Lung (tissue), 12 donors: ENCODE data around the gene RAVER1. TPM values are rescaled to one million over a fixed set of nuclear protein-coding genes. Genes with fewer than 3 reads are reported as not detected.

ENCODE experiments used
- ATAC-seq: fragments of 200-7000 bp; cut with Tn5 transposase; one replicate; pipeline ENCODE4 v1.9.1; 2020; ENCODE audit warnings: moderate number of reproducible peaks; ENCODE audit not compliant: insufficient read depth, low FRiP score
- DNase-seq, 3 donors: peaks; one replicate each; pipeline ENCODE4 v3.0.0-alpha.2; 2013 to 2017
- H3K27ac ChIP-seq, 2 donors: one replicate each; pipeline ENCODE4 v1.5.1; 2013; ENCODE audit warnings: mild to moderate bottlenecking in 2 of 2, moderate library complexity in 2 of 2, control low read depth in 1 of 2, inconsistent platforms in 1 of 2, low read depth in 1 of 2, low read length in 1 of 2
- H3K27me3 ChIP-seq, 3 donors: one replicate each; pipeline ENCODE4 v1.5.1; 2013; ENCODE audit warnings: low read length in 2 of 3; ENCODE audit not compliant: control insufficient read depth in 3 of 3, insufficient read depth in 3 of 3
- H3K36me3 ChIP-seq, 4 donors: one replicate each; pipeline ENCODE4 v1.5.1; 2013; ENCODE audit warnings: low read length in 4 of 4, mild to moderate bottlenecking in 1 of 4, moderate library complexity in 1 of 4; ENCODE audit not compliant: control insufficient read depth in 4 of 4, insufficient read depth in 4 of 4
- H3K4me1 ChIP-seq, 5 donors: one replicate each; pipeline ENCODE4 v1.5.1; 2013; ENCODE audit warnings: low read length in 5 of 5, mild to moderate bottlenecking in 2 of 5, moderate library complexity in 1 of 5; ENCODE audit not compliant: control insufficient read depth in 5 of 5, insufficient read depth in 5 of 5
- H3K4me3 ChIP-seq: one replicate; pipeline ENCODE4 v1.5.1; 2013; ENCODE audit warnings: mild to moderate bottlenecking, control low read depth, moderate library complexity
- H3K9ac ChIP-seq, 2 donors: one replicate each; pipeline ENCODE4 v1.5.1; 2013; ENCODE audit warnings: low read length in 2 of 2, control low read depth in 1 of 2; ENCODE audit not compliant: insufficient read depth in 1 of 2
- H3K9me3 ChIP-seq, 4 donors: one replicate each; pipeline ENCODE4 v1.5.1; 2013; ENCODE audit warnings: low read length in 3 of 4, mild to moderate bottlenecking in 1 of 4, moderate library complexity in 1 of 4; ENCODE audit not compliant: control insufficient read depth in 4 of 4, insufficient read depth in 3 of 4
- CTCF ChIP-seq: IDR thresholded peaks from 2 replicates; pipeline ENCODE4 v1.5.1; 2012; ENCODE audit warnings: mild to moderate bottlenecking; ENCODE audit errors: control extremely low read depth, extremely low read depth
- WGBS, 2 donors: extraction: QIAGEN DNeasy Blood & Tissue Kit; methylation state at CpG; one replicate each; pipeline ENCODE4 v1.1.7; 2013; 5-methylcytosine and 5-hydroxymethylcytosine counted together
- polyA plus RNA-seq, 2 donors: library from polyadenylated mRNA; stranded (reverse); fragments of 200-250 nt; gene quantifications; one replicate each; pipeline ENCODE4 v1.2.1, GENCODE V29; 2013
- total RNA-seq, 2 donors: library from RNA; depleted of rRNA in 1 of 2; stranded (reverse); fragments of >200 nt in 1 of 2; gene quantifications; one replicate each; pipeline ENCODE4 v1.2.1, GENCODE V29; 2014 to 2021
- donor health status: control.
- donor health status: control.
- donor health status: Bipolar disorder and iron deficiency.
- donor health status: healthy.
- donor health status: DM: yes; HTN: yes; CAD: no.

RAVER1 gene
- total and polyA plus RNA-seq, 4 donors: 10.5 to 46.1 (median 19.4) TPM

GRCh38 chr19:10294368-10294697 lies 39.0 kb downstream of the RAVER1 start:
- peaks cover 0 to 61% (median 24%) of the 10 kb centered on the region in 3 donors for H3K27me3 ChIP-seq
- no peak overlapping the region for H3K27ac ChIP-seq
- ATAC-seq: no peak
- WGBS, 2 donors: 18 to 52% methylated on average over 25 of the region's 25 CpGs
- H3K4me1 ChIP-seq: peaks cover 0 to 42% (median 16%) of the 10 kb centered on the region in 5 donors
- no peak overlapping the region for H3K4me3 ChIP-seq
- H3K9me3 ChIP-seq: peaks cover 0 to 7% (median 0%) of the 10 kb centered on the region in 4 donors
- no peak for DNase-seq
- no peak overlapping the region for H3K9ac ChIP-seq
- no peak for TF ChIP-seq CTCF
- H3K36me3 ChIP-seq: peaks cover 0 to 5% (median 0%) of the 10 kb centered on the region in 4 donors

- Histone ChIP-seq H3K4me3 (no peak overlapping the region), H3K27me3 (peaks cover 0 to 63% (median 24%) of the 10 kb centered on the region in 3 donors), H3K9ac (no peak overlapping the region), H3K27ac (no peak overlapping the region), H3K36me3 (peaks cover 0 to 5% (median 0%) of the 10 kb centered on the region in 4 donors), H3K4me1 (peaks cover 0 to 48% (median 18%) of the 10 kb centered on the region in 5 donors), H3K9me3 (peaks cover 0 to 7% (median 0%) of the 10 kb centered on the region in 4 donors)
- WGBS, 2 donors: 29 to 46% methylated on average over 49 of the region's 49 CpGs
- no peak for TF ChIP-seq CTCF
- DNase-seq (no peak), ATAC-seq (no peak)
Observed at GRCh38 chr19:10293637-10294367, 39.5 kb downstream of the RAVER1 start.

GRCh38 chr19:10292789-10293636 lies 40.3 kb downstream of the RAVER1 start:
- H3K27ac ChIP-seq: peak overlapping the region in 1 of 2 donors; percentile 30
- H3K36me3 ChIP-seq: peaks cover 0 to 5% (median 0%) of the 10 kb centered on the region in 4 donors
- H3K4me1 ChIP-seq: peaks cover 0 to 55% (median 19%) of the 10 kb centered on the region in 5 donors
- H3K27me3 ChIP-seq: peaks cover 0 to 63% (median 24%) of the 10 kb centered on the region in 3 donors
- H3K4me3 ChIP-seq: no peak overlapping the region
- H3K9ac ChIP-seq: no peak overlapping the region
- ATAC-seq: no peak
- H3K9me3 ChIP-seq: peaks cover 0 to 7% (median 0%) of the 10 kb centered on the region in 4 donors
- WGBS, 2 donors: 22 to 31% methylated on average over 55 to 56 of the region's 56 CpGs
- peak in 1 of 3 donors; percentile 11 for DNase-seq
- TF ChIP-seq CTCF: no peak
